ENCODE measurements around the gene TRMT61A.

GRCh38 chr14:103521438-103521950 lies 7.5 kb upstream of the TRMT61A start:
- TF ChIP-seq, protein P1, sequence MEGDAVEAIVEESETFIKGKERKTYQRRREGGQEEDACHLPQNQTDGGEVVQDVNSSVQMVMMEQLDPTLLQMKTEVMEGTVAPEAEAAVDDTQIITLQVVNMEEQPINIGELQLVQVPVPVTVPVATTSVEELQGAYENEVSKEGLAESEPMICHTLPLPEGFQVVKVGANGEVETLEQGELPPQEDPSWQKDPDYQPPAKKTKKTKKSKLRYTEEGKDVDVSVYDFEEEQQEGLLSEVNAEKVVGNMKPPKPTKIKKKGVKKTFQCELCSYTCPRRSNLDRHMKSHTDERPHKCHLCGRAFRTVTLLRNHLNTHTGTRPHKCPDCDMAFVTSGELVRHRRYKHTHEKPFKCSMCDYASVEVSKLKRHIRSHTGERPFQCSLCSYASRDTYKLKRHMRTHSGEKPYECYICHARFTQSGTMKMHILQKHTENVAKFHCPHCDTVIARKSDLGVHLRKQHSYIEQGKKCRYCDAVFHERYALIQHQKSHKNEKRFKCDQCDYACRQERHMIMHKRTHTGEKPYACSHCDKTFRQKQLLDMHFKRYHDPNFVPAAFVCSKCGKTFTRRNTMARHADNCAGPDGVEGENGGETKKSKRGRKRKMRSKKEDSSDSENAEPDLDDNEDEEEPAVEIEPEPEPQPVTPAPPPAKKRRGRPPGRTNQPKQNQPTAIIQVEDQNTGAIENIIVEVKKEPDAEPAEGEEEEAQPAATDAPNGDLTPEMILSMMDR (IDR thresholded peaks at IDR 0.05): no peak
- TF ChIP-seq POLR2A (IDR thresholded peaks at IDR 0.05): no peak

Measured in thyroid gland (tissue), 4 donors.